Dendritic cell treated with granulocyte-macrophage colony-stimulating factor and Interleukin-4, amounts not matched to agents 40 ng/mL and 50 ng/mL, for 4 days (primary cell): Measurements from ENCODE around the gene ACP5.
"Not testable (repeated sequence)": the region's sequence is repeated elsewhere in the genome, so short reads cannot be mapped to it uniquely, and the experiment has no call there.

ENCODE experiments used
- H3K27ac Mint-ChIP-seq: one replicate; pipeline ENCODE4 v1.8.0; 2022; ENCODE audit warnings: mild to moderate bottlenecking, mixed read lengths
- H3K27me3 Mint-ChIP-seq: one replicate; pipeline ENCODE4 v1.8.0; 2022; ENCODE audit warnings: mild to moderate bottlenecking, mixed read lengths
- H3K36me3 Mint-ChIP-seq: one replicate; pipeline ENCODE4 v1.8.0; 2022; ENCODE audit warnings: low read depth, mixed read lengths
- H3K4me1 Mint-ChIP-seq: one replicate; pipeline ENCODE4 v1.8.0; 2022; ENCODE audit warnings: low read depth, mixed read lengths
- H3K4me3 Mint-ChIP-seq: one replicate; pipeline ENCODE4 v1.8.0; 2022; ENCODE audit warnings: mild to moderate bottlenecking, moderate library complexity, mixed read lengths
- H3K9me3 Mint-ChIP-seq: one replicate; pipeline ENCODE4 v1.8.0; 2022; ENCODE audit warnings: mixed read lengths
- intact Hi-C: fragments of 100-400 bp; cut with micrococcal nuclease; formaldehyde crosslinking; loops from one replicate; pipeline ENCODE4 v1.15.0; 2022

The ACP5 gene

DNA sequence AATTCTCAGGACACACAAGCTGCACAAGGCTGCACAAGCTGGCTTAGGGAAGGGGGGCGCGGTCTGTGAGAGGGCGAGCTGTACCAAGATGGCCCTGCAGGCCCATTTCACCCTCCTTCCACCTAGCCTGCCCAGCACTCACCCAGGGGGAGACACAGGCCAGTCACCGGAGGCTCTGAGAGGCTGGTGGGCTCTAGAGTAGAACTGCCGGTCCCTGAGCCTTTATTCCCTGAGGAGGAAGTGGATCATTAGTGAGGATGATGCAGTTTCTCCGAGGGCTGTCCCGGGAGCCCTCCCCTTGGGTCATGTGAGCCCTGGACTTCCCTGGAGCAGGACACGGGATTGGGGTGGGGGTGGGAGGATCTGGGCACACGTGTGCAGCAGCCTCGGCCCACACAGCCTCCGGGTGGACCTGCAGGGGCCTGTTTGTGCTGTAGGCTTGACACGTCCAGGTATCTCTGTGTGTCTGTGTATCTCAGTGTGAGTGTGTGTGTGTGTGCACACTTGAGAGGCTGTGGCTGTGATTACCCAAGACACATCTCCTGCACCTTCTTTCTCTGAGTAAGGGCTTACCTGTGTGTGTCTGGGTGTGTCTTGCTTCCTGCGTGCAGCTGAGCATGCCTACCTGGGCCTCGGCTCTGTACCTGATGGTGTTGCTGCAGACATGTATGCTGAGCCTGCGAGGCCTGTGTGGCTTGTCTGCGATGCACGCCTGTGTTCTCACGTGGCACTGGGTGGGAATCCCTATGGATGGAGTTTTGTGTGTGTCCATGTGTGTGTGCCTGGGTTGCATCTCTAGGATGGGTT, at the start of gene ACP5:
Gene ACP5, minus strand, starts transcription at position 195 of the 807 bp plus-strand sequence. CDS start 328 bp downstream, outside the sequence.
- Mint-ChIP-seq H3K4me1 (peaks cover 68% of the 10 kb centered on the region), H3K27ac (peak within 1 kb of the TSS; percentile 89), H3K27me3 (no peaks in the 10 kb centered on the region), H3K9me3 (no peaks in the 10 kb centered on the region), H3K36me3 (peaks cover 58% of the 10 kb centered on the region), H3K4me3 (peak within 1 kb of the TSS; percentile 90)
- intact Hi-C loops = no loop called here

DNA sequence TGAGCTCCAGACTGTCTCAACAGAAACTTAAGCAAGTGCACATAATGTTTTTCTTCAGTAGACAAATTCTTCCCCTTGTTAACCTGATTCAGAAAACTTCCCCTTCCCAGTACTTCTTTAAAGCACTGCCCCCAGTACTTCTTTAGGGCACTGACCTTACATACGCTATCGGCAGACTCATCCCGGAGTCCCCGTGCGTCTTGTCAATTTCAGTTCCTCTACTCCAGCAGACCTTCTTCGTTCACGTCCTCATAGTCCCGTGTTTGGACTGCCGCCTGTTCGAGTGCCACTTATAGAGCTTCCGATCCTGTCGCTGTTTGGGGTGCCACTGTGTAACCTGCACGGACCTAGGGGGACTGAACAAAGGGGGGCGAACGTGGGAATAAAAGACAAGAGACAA, 48.8 kb upstream of the ACP5 start:
- Mint-ChIP-seq H3K27me3 (peaks cover 43% of the 10 kb centered on the region), H3K36me3 (peaks cover 6% of the 10 kb centered on the region), H3K9me3 (no peaks in the 10 kb centered on the region), H3K4me1 (peaks cover 23% of the 10 kb centered on the region), H3K4me3 (no peak overlapping the region), H3K27ac (peak overlapping the region; percentile 23)
- intact Hi-C loops = no loop called here

DNA sequence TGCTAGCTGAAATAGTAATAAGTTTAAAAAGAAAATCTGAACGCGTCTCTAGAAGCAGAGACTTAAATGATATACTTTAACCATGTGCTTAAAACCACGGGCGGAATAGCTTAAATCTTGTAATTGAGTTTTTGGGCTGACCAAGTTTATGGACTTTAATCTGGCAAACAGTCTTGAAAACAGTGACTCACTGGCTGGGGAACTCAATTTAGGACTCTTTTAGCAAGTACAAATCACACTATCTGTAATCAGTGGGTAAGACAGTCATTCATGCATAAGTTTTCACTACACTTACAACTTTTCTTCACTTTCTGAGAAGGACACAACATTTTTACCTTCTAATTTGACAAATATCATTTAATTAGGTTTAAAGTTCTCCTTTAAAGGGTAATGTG, 46.6 kb upstream of the ACP5 start:
- H3K4me3 Mint-ChIP-seq = no peak overlapping the region
- intact Hi-C loops = no loop called here
- peaks cover 39% of the 10 kb centered on the region for H3K27me3 Mint-ChIP-seq
- peaks cover 28% of the 10 kb centered on the region for H3K36me3 Mint-ChIP-seq
- H3K27ac Mint-ChIP-seq = no peak overlapping the region
- H3K9me3 Mint-ChIP-seq = no peaks in the 10 kb centered on the region
- peaks cover 23% of the 10 kb centered on the region for H3K4me1 Mint-ChIP-seq

DNA sequence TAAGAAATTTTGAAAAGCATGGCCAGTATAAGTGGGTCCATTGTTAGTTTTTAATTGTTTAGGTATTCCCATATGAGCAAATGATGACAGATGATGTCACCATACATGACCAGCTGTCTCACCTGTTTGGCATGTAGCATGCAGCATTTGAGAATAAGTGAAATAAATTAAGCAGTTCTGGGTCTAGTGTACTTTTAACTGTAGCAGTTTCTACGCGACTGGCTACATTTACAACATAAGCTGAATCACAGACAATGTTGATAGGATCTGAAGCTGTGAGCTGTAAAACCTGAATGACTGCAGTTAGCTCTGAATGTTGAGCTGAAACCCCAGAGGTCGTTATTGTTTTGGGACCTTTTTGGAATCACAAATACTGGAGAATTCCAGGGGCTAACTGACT, 45.0 kb upstream of the ACP5 start:
- H3K4me3 Mint-ChIP-seq, intact Hi-C loops, H3K27ac Mint-ChIP-seq: not testable (repeated sequence)
- peaks cover 42% of the 10 kb centered on the region for H3K36me3 Mint-ChIP-seq
- H3K9me3 Mint-ChIP-seq = peaks cover 11% of the 10 kb centered on the region
- peaks cover 23% of the 10 kb centered on the region for H3K4me1 Mint-ChIP-seq
- peaks cover 37% of the 10 kb centered on the region for H3K27me3 Mint-ChIP-seq

DNA sequence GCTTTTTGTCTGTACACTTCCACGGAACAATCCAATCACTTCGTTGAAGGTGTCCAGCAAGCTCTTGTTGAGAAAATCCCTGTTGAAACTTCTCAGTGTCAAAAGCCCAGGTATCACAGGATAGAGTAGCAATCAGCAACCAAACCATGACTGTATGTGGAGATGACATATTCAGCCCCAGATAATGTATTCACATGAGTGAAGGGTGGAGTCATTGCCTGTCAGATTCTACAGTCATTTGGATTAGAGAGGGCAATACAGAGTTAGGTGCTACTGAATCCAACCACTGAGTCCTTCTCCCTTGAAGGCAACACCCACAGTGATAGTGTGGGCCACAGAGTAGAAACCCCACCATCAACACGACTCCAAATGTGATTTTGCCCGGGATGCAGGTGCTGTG, 43.1 kb upstream of the ACP5 start:
- H3K4me3 Mint-ChIP-seq = no peak overlapping the region
- peaks cover 23% of the 10 kb centered on the region for H3K9me3 Mint-ChIP-seq
- peaks cover 29% of the 10 kb centered on the region for H3K27me3 Mint-ChIP-seq
- H3K4me1 Mint-ChIP-seq = peaks cover 12% of the 10 kb centered on the region
- intact Hi-C loops = no loop called here
- peaks cover 61% of the 10 kb centered on the region for H3K36me3 Mint-ChIP-seq
- H3K27ac Mint-ChIP-seq = no peak overlapping the region

DNA sequence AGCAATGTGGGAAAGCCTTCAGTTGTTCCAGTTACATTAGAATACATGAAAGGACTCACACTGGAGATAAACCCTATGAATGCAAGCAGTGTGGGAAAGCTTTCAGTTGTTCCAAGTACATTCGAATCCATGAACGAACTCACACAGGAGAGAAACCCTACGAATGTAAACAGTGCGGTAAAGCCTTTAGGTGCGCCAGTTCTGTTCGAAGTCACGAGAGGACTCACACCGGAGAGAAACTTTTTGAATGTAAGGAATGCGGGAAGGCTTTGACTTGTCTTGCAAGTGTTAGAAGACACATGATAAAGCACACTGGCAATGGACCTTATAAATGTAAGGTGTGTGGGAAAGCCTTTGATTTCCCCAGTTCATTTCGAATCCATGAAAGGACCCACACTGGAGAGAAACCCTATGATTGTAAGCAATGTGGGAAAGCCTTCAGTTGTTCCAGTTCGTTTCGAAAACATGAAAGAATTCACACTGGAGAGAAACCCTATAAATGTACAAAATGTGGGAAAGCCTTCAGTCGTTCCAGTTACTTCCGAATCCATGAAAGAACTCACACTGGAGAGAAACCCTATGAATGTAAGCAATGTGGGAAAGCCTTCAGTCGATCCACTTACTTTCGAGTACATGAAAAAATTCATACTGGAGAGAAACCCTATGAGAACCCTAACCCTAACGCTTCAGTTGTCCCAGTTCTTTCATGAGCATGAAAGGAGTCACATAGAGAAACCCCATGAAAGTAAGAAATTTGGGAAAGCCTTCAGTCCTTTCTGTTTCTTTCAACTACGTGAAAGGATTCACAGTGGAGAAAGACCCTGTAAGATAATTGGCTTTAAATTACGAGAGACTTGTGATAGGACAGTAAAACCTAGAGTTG, 40.0 kb upstream of the ACP5 start:
- no peak overlapping the region for H3K27ac Mint-ChIP-seq
- no peak overlapping the region for H3K4me3 Mint-ChIP-seq
- H3K36me3 Mint-ChIP-seq = peaks cover 86% of the 10 kb centered on the region
- intact Hi-C loops = no loop called here
- H3K27me3 Mint-ChIP-seq = peaks cover under 1% of the 10 kb centered on the region
- peaks cover 30% of the 10 kb centered on the region for H3K9me3 Mint-ChIP-seq
- H3K4me1 Mint-ChIP-seq = no peaks in the 10 kb centered on the region

DNA sequence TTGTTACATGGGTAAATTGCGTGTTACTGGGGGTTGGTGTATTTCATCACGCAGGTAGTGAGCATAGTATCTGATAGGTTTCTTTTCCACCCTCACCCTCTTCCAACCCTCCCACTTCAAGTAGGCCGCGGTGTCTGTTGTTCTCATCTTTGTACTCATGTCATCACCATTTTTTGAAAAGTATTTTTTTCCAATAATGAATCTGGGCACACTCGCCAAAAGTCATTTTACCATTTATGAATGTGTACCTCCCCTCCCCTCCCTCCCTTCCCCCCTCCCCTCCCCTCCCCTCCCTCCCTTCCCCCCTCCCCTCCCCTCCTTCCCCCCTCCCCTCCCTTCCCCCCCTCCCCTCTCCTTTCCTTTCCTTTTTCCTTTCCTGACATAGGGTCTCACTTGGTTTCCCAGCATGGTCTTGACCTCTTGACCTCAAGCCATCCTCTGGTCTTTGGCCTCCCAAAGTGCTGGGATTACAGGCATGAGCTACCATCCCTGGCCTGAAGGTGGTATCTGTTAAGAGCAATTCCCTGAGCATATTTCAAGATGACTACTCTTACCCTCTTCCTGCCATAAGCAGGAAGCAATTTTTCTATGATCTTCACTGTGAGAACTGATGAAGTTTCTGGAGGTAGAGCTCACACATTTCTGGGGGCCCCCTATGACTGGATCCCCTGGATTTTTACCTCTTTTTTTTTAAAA, 35.5 kb upstream of the ACP5 start:
- Mint-ChIP-seq H3K4me3 (no peak overlapping the region), H3K27ac (no peak overlapping the region), H3K9me3 (peaks cover 25% of the 10 kb centered on the region), H3K27me3 (no peaks in the 10 kb centered on the region), H3K4me1 (no peaks in the 10 kb centered on the region), H3K36me3 (peaks cover 56% of the 10 kb centered on the region)
- intact Hi-C loops = no loop called here

DNA sequence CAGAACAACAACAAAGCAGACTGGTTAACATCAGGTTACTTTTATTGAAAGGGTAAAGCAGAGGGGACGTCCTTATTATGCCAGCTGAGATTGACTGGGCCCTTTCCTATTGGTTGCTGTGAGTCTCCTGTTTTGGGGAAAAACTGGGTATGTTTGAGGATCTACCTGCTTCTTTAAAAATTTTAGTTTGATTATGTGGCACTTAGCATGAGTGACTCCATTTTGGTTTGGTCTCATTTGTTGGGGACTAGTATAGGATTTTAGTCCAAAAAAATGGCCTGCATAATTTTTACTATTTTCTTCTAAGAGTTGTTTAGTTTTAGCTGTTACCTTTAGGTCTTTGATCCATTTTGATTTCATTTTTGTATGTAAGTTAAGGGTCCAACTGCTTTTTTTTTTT, 34.3 kb upstream of the ACP5 start:
- Mint-ChIP-seq H3K4me1 (peaks cover 8% of the 10 kb centered on the region), H3K36me3 (peaks cover 56% of the 10 kb centered on the region)

DNA sequence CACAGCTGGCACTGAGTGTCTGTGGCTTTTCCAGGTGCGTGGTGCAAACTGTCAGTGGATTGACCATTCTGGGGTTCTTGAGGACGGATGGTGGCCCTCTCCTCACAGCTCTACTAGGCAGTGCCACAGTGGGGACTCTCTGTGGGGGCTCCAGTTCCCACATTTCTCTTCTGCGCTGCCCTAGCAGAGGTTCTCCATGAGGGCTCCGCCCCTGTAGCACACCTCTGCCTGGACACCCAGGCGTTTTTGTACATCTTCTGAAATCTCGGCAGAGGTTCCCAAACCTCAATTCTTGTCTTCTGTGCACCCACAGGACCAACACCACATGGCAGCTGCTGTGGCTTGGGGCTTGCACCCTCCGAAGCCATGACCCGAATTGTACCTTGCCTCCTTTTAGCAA, 29.0 kb upstream of the ACP5 start:
- Mint-ChIP-seq H3K4me1 (peaks cover 17% of the 10 kb centered on the region), H3K27me3 (no peaks in the 10 kb centered on the region), H3K27ac (no peak overlapping the region), H3K4me3 (no peak overlapping the region), H3K9me3 (peaks cover 26% of the 10 kb centered on the region), H3K36me3 (peaks cover 70% of the 10 kb centered on the region)
- intact Hi-C loops = no loop called here

More for the DNA sequence above, 34.3 kb upstream of the ACP5 start:
- H3K27ac Mint-ChIP-seq = no peak overlapping the region
- H3K27me3 Mint-ChIP-seq = no peaks in the 10 kb centered on the region
- no peak overlapping the region for H3K4me3 Mint-ChIP-seq
- intact Hi-C loops = no loop called here
- H3K9me3 Mint-ChIP-seq = peaks cover 13% of the 10 kb centered on the region

DNA sequence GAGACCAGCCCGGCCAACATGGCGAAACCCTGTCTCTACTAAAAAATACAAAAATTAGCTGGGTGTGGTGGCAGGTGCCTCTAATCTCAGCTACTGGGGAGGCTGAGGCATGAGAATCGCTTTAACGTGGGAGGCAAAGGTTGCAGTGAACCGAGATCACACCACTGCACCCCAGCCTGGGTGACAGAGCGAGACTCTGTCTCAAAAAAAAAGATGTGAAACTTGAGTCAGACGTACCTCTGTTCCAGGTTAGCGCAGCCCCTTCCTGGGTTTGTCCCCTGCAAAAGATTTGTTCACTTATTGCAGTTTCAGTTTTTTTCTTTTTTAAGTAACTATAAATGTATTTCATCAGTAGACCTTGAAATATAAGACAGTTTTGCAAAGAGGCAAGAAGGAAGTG, 22.3 kb upstream of the ACP5 start:
- H3K27me3 Mint-ChIP-seq, H3K9me3 Mint-ChIP-seq, H3K4me3 Mint-ChIP-seq, H3K27ac Mint-ChIP-seq: not testable (repeated sequence)
- intact Hi-C loops = loop anchor here (5.0 kb wide), 1 partner anchor 38 kb away; no protein-coding TSS in a partner anchor
- Mint-ChIP-seq H3K36me3 (peaks cover 46% of the 10 kb centered on the region), H3K4me1 (peaks cover 41% of the 10 kb centered on the region)

DNA sequence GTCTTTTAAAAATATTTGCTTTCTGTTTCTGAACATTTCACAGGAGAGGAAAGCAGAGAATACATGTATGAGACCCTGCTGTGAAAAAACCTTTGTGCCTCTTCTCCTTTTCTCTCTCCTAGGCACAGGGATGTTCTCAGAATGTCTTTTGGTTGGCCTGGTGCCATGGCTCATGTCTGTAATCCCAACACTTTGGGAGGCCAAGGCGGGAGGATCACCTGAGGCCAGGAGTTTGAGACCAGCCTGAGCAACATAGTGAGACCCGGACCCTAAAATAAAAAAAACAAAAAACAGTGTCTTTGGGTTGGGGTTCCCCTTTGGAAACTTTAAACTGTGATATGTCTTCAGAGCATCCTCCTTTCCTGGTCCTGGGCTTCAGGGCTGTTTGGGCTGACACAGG, 21.3 kb upstream of the ACP5 start:
- intact Hi-C loops = no loop called here
- H3K9me3 Mint-ChIP-seq = no peaks in the 10 kb centered on the region
- no peak overlapping the region for H3K4me3 Mint-ChIP-seq
- H3K27ac Mint-ChIP-seq = no peak overlapping the region
- H3K4me1 Mint-ChIP-seq = peaks cover 41% of the 10 kb centered on the region
- no peaks in the 10 kb centered on the region for H3K27me3 Mint-ChIP-seq
- H3K36me3 Mint-ChIP-seq = peaks cover 36% of the 10 kb centered on the region

DNA sequence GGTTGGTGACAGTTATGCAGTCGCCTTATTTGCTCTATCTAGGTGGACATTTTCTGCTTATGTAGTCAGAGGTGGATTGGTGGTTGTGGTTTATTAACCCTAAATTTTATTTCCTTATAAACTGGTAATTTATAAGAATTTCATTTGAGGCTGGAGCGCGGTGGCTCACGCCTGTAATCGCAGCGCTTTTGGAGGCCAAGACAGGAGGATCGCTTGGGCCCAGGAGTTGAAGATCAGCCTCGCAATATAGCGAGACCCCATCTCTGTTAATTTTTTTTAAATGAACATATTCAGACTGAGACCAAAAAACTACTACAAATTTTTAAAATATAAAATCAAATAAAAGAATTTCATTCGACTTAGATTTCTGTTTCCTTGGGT, 20.6 kb upstream of the ACP5 start:
- H3K27me3 Mint-ChIP-seq = no peaks in the 10 kb centered on the region
- peak overlapping the region; percentile 92 for H3K27ac Mint-ChIP-seq
- peaks cover 41% of the 10 kb centered on the region for H3K4me1 Mint-ChIP-seq
- peaks cover 30% of the 10 kb centered on the region for H3K36me3 Mint-ChIP-seq
- no peaks in the 10 kb centered on the region for H3K9me3 Mint-ChIP-seq
- peak overlapping the region; percentile 99 for H3K4me3 Mint-ChIP-seq
- intact Hi-C loops = no loop called here

DNA sequence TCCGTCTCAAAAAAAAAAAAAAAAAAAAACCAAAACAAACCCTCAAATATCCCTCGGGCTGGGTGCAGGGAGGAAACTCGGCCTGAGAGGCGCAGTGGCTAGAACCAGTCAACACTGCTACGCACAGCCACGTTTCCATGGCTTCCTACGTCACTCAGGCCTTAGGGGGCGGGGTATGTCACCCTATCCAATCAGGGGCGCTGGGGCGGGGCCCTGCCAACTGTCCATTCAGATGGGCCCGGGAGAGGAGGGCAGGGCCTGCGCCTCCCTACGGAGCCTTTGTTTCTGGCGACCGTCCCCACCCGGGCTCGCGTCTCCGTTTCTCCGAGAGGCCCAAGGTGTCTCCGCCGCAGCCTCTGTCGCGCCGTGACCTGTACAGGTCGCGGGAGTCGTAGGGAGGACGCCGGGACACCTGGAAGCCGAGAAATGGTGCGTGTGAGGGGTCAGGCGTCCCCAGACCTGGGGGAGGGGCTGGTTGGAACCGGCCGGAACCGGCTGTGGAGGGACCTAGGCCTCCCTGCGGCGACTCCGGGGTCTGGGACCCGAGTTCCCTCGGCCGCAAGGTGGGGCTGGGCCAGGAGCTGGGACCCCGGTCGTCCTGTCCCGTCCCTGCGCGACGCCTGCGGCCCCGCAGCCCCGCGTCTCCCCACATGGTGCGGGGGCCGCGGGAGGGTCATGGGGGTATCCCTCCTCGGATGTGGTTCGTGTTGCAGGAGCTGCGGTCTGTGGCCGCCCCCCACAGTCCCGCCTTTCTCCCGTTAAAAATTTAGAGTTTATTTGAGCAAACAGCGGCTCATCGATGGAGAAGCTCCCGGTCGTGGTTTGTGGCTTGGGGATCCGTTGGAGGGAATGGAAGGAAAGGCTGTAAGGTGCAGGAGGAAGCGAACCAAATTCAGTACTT, 20.0 kb upstream of the ACP5 start, which contains the start of gene ZNF627:
Gene ZNF627, plus strand, starts transcription at position 282 of the 901 bp plus-strand sequence. Its CDS starts 145 bp downstream, at position 427.
- H3K27ac Mint-ChIP-seq = peak within 1 kb of the TSS; percentile 92
- H3K27me3 Mint-ChIP-seq = no peaks in the 10 kb centered on the region
- H3K36me3 Mint-ChIP-seq = peaks cover 23% of the 10 kb centered on the region
- no peaks in the 10 kb centered on the region for H3K9me3 Mint-ChIP-seq
- intact Hi-C loops = no loop called here
- peak within 1 kb of the TSS; percentile 99 for H3K4me3 Mint-ChIP-seq
- peaks cover 34% of the 10 kb centered on the region for H3K4me1 Mint-ChIP-seq
